D721Med (cell line): ENCODE data around the gene NDFIP2.

Source experiments
- DNase-seq: peaks from one replicate; pipeline ENCODE4 v3.0.0; 2011; ENCODE audit warnings: low spot score; ENCODE audit not compliant: insufficient read length
- FAIRE-seq: peaks from 2 replicates; lab custom pipeline; 2011; peaks lifted over from hg19 to GRCh38; lab: Jason Lieb, UNC
- CTCF ChIP-seq: IDR thresholded peaks from 2 replicates; pipeline ENCODE4 v1.5.1; 2012; ENCODE audit warnings: mild to moderate bottlenecking, control low read depth; ENCODE audit not compliant: insufficient read depth; ENCODE audit errors: missing control alignments

Gene NDFIP2

GRCh38 chr13:79502859-79503468 is 22.0 kb downstream of the NDFIP2 start:
- FAIRE-seq = no peak
- DNase-seq = no peak
- no peak for TF ChIP-seq CTCF

GRCh38 chr13:79503473-79504017 is 22.6 kb downstream of the NDFIP2 start:
- FAIRE-seq (no peak), DNase-seq (no peak)
- no peak for TF ChIP-seq CTCF

GRCh38 chr13:79508224-79508961 is 27.4 kb downstream of the NDFIP2 start:
- DNase-seq (no peak), FAIRE-seq (no peak)
- TF ChIP-seq CTCF = no peak

- no peak for DNase-seq
- no peak for FAIRE-seq
- no peak for TF ChIP-seq CTCF
Measured at GRCh38 chr13:79511611-79512010, 30.7 kb downstream of the NDFIP2 start.

- FAIRE-seq = no peak
- TF ChIP-seq CTCF = no peak
- no peak for DNase-seq
Measured at GRCh38 chr13:79512950-79513349, 32.0 kb downstream of the NDFIP2 start.

GRCh38 chr13:79516595-79516994 is 35.6 kb downstream of the NDFIP2 start:
- TF ChIP-seq CTCF = no peak
- no peak for FAIRE-seq
- DNase-seq = no peak

- DNase-seq (no peak), FAIRE-seq (no peak)
- no peak for TF ChIP-seq CTCF
Measured at GRCh38 chr13:79519255-79519654, 38.3 kb downstream of the NDFIP2 start.
